DOHH2 (cell line): ENCODE data around the gene CBX7.
A peak's percentile ranks its signal among the peaks of the same experiment; 100 is the strongest.

ENCODE experiments used
- H3F3A ChIP-seq: fragments of 200-600 bp; sonication (generic), shearing (Covaris generic); 2 replicates; pipeline ENCODE4 v1.6.0; 2016; ENCODE audit warnings: antibody characterized with exemption, mild to moderate bottlenecking; ENCODE audit not compliant: control insufficient read depth, insufficient read depth
- H3K27ac ChIP-seq: fragments of 200-600 bp; sonication (generic); 2 replicates; pipeline ENCODE4 v1.5.1; 2014; ENCODE audit warnings: low read depth, mild to moderate bottlenecking, low read length, moderate library complexity
- H3K27me3 ChIP-seq: fragments of 200-600 bp; sonication (generic); 2 replicates; pipeline ENCODE4 v1.6.1; 2014; ENCODE audit warnings: mild to moderate bottlenecking, low read length, mixed read lengths; ENCODE audit not compliant: control insufficient read depth
- H3K36me3 ChIP-seq: fragments of 200-600 bp; sonication (generic); 2 replicates; pipeline ENCODE4 v1.6.1; 2014; ENCODE audit warnings: mild to moderate bottlenecking, low read length, moderate library complexity, mixed read lengths; ENCODE audit not compliant: control insufficient read depth
- H3K4me1 ChIP-seq: fragments of 200-600 bp; sonication (generic); 2 replicates; pipeline ENCODE4 v1.6.1; 2014; ENCODE audit warnings: mild to moderate bottlenecking, low read length, mixed read lengths; ENCODE audit not compliant: control insufficient read depth
- H3K4me2 ChIP-seq: fragments of 200-600 bp; sonication (generic); 2 replicates; pipeline ENCODE4 v1.6.0; 2014; ENCODE audit warnings: mild to moderate bottlenecking, low read length, moderate library complexity
- H3K4me3 ChIP-seq: fragments of 200-600 bp; sonication (generic); 2 replicates; pipeline ENCODE4 v1.5.1; 2014; ENCODE audit warnings: mild to moderate bottlenecking, low read length, mixed read lengths
- H3K79me2 ChIP-seq: fragments of 200-600 bp; sonication (generic); 2 replicates; pipeline ENCODE4 v1.6.1; 2014; ENCODE audit warnings: mild to moderate bottlenecking, low read length, mixed read lengths; ENCODE audit not compliant: control insufficient read depth
- H3K9me2 ChIP-seq: fragments of 200-600 bp; sonication (generic); replicated peaks from 2 replicates; pipeline ENCODE4 v1.6.1; 2014; ENCODE audit warnings: mild to moderate bottlenecking, low read length, mixed read lengths; ENCODE audit not compliant: control insufficient read depth
- H3K9me3 ChIP-seq: fragments of 200-600 bp; sonication (generic); 2 replicates; pipeline ENCODE4 v1.6.1; 2014; ENCODE audit warnings: antibody characterized with exemption, low read length, mixed read lengths; ENCODE audit not compliant: control insufficient read depth, insufficient read depth
- H4K20me1 ChIP-seq: fragments of 200-600 bp; sonication (generic); 2 replicates; pipeline ENCODE4 v1.6.0; 2014; ENCODE audit warnings: low read depth, mild to moderate bottlenecking, antibody characterized with exemption, low read length, moderate library complexity; ENCODE audit not compliant: control insufficient read depth, insufficient read depth
- CTCF ChIP-seq: fragments of 200-600 bp; sonication (generic); IDR thresholded peaks from one replicate; pipeline ENCODE4 v1.5.1; 2014; ENCODE audit warnings: antibody characterized with exemption, mild to moderate bottlenecking, low read depth, low read length; ENCODE audit not compliant: poor library complexity, severe bottlenecking
- EZH2phosphoT487 ChIP-seq: fragments of 200-600 bp; sonication (generic); IDR thresholded peaks from 2 replicates; pipeline ENCODE4 v1.6.1; 2017; ENCODE audit warnings: borderline replicate concordance, mild to moderate bottlenecking, antibody characterized with exemption, low read length, moderate library complexity, mixed read lengths

The CBX7 gene

GRCh38 chr22:39136317-39136716 is 16.2 kb downstream of the CBX7 start:
- H3K4me3 ChIP-seq, result no peak overlapping the region
- no peaks in the 10 kb centered on the region for H3K9me3 ChIP-seq
- no peaks in the 10 kb centered on the region for H4K20me1 ChIP-seq
- no peaks in the 10 kb centered on the region for H3K4me1 ChIP-seq
- H3K27ac ChIP-seq, result no peak overlapping the region
- H3K79me2 ChIP-seq, result no peaks in the 10 kb centered on the region
- no peak overlapping the region for H3K4me2 ChIP-seq
- no peaks in the 10 kb centered on the region for H3K36me3 ChIP-seq
- TF ChIP-seq EZH2phosphoT487 (no peak), CTCF (no peak)
- no peaks in the 10 kb centered on the region for H3F3A ChIP-seq
- peaks cover 3% of the 10 kb centered on the region; the same call in 1 of the 2 replicates for H3K27me3 ChIP-seq
- H3K9me2 ChIP-seq, result no peaks in the 10 kb centered on the region

- TF ChIP-seq CTCF (peak; percentile 78), EZH2phosphoT487 (no peak)
- Histone ChIP-seq H3K9me2 (no peaks in the 10 kb centered on the region), H3K79me2 (no peaks in the 10 kb centered on the region), H3K4me3 (no peak overlapping the region), H3K27me3 (peaks cover 3% of the 10 kb centered on the region; the same call in 1 of the 2 replicates), H3K27ac (no peak overlapping the region), H3K4me1 (no peaks in the 10 kb centered on the region), H3K9me3 (no peaks in the 10 kb centered on the region), H3F3A (no peaks in the 10 kb centered on the region), H4K20me1 (no peaks in the 10 kb centered on the region), H3K4me2 (no peak overlapping the region), H3K36me3 (no peaks in the 10 kb centered on the region)
Observed at GRCh38 chr22:39135092-39135896, 17.2 kb downstream of the CBX7 start.

- H4K20me1 ChIP-seq, result no peaks in the 10 kb centered on the region
- no peaks in the 10 kb centered on the region for H3K9me3 ChIP-seq
- no peaks in the 10 kb centered on the region for H3K79me2 ChIP-seq
- no peak overlapping the region for H3K4me3 ChIP-seq
- no peaks in the 10 kb centered on the region for H3K9me2 ChIP-seq
- H3K36me3 ChIP-seq, result no peaks in the 10 kb centered on the region
- no peak for TF ChIP-seq CTCF
- TF ChIP-seq EZH2phosphoT487, result no peak
- H3F3A ChIP-seq, result no peaks in the 10 kb centered on the region
- H3K27me3 ChIP-seq, result peaks cover 3% of the 10 kb centered on the region; the same call in 1 of the 2 replicates
- H3K4me1 ChIP-seq, result no peaks in the 10 kb centered on the region
- H3K27ac ChIP-seq, result no peak overlapping the region
- H3K4me2 ChIP-seq, result no peak overlapping the region
Observed at GRCh38 chr22:39134366-39135091, 18.0 kb downstream of the CBX7 start.
